Lower leg skin (tissue), 4 donors: ENCODE data around the gene DOP1A. TPM values are rescaled to one million over a fixed set of nuclear protein-coding genes. Genes with fewer than 3 reads are reported as not detected.

Experiments
- DNase-seq, 2 donors: peaks; one replicate each; pipeline ENCODE4 v3.0.0-alpha.2; 2019; ENCODE audit warnings: low spot score in 2 of 2
- H3K4me3 ChIP-seq: fragments of 200-600 bp; sonication (generic); 2 replicates; pipeline ENCODE4 v1.5.1; 2017; ENCODE audit warnings: mild to moderate bottlenecking, low read depth; ENCODE audit not compliant: poor library complexity, severe bottlenecking
- CTCF ChIP-seq, 3 donors: fragments of 450-650 bp; IDR thresholded peaks; one replicate each; pipeline ENCODE4 v1.5.1; 2016; ENCODE audit warnings: antibody characterized with exemption in 3 of 3, mild to moderate bottlenecking in 3 of 3, moderate library complexity in 2 of 3
- POLR2A ChIP-seq, 2 donors: fragments of 450-650 bp; IDR thresholded peaks; one replicate each; pipeline ENCODE4 v1.6.1; 2016 to 2017; ENCODE audit warnings: antibody characterized with exemption in 2 of 2, mild to moderate bottlenecking in 1 of 2, moderate library complexity in 1 of 2
- WGBS, 2 donors: methylation state at CpG; one replicate each; pipeline ENCODE4 v1.1.5; 2018; 5-methylcytosine and 5-hydroxymethylcytosine counted together
- intact Hi-C: fragments of 100-400 bp; cut with DNase I; formaldehyde crosslinking; loops from one replicate; pipeline ENCODE4 v1.15.0; 2023; ENCODE audit warnings: low total_unique reads
- total RNA-seq, 4 donors: library from RNA; depleted of rRNA; stranded (reverse); fragments of >200 nt; gene quantifications; one replicate each; pipeline ENCODE4 v1.1.0, GENCODE V29; 2016

Gene DOP1A
- total RNA-seq, 4 donors from 2014 or later = 32.6 to 75.8 (median 49.3) TPM

DNA sequence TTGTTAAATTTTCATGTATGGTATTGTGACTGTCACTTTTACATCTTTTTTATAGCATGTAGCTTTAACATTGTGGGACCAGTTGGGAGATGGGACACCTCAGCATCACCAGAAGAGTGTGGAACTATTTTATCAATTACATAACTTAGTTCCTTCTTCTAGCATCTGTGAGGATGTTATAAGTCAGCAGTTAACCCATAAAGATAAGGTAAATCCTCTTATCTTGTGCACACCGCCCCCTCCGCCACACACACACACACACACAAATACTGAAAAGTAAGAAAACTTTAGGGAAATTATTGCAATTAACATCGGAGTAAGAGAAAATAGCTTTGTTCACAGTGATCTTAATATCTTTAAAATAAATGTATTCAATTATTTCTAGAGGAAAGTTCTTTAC is 64.7 kb downstream of the DOP1A start:
- TF ChIP-seq POLR2A (IDR thresholded peaks at IDR 0.05) (no peak), CTCF (IDR thresholded peaks at IDR 0.05) (no peak)
- no peak overlapping the region for H3K4me3 ChIP-seq
- intact Hi-C loops = no loop called here
- DNase-seq = no peak
- WGBS, 2 donors = 95 to 98% methylated on average over 3 of the region's 3 CpGs

DNA sequence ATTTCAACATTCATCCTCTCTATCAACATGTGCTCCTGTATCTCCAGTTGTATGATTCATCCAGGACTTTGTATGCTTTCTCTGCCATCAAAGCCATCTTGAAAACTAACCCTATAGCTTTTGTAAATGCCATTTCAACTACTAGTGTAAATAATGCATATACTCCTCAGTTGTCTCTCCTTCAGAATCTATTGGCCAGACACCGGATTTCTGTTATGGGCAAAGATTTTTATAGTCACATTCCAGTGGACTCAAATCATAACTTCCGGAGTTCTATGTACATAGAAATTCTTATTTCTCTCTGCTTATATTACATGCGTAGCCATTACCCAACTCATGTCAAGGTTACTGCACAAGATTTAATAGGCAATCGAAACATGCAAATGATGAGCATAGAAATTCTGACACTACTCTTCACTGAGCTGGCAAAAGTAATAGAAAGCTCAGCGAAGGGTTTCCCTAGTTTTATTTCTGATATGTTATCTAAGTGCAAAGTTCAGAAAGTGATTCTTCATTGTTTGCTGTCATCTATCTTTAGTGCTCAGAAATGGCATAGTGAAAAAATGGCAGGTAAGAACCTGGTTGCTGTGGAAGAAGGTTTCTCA is 70.7 kb downstream of the DOP1A start:
- intact Hi-C loops = no loop called here
- H3K4me3 ChIP-seq = no peak overlapping the region
- WGBS, 2 donors = 94% methylated on average over 5 of the region's 5 CpGs
- no peak for DNase-seq
- no peak for TF ChIP-seq POLR2A (IDR thresholded peaks at IDR 0.05)
- no peak for TF ChIP-seq CTCF (IDR thresholded peaks at IDR 0.05)

- WGBS, 2 donors = 75 to 84% methylated on average over 3 of the region's 3 CpGs
- intact Hi-C loops = no loop called here
- TF ChIP-seq POLR2A (IDR thresholded peaks at IDR 0.05) (no peak), CTCF (IDR thresholded peaks at IDR 0.05) (no peak)
- H3K4me3 ChIP-seq = no peak overlapping the region
- no peak for DNase-seq
Measured at GRCh38 chr6:83138758-83139157, 71.3 kb downstream of the DOP1A start.

- intact Hi-C loops = no loop called here
- no peak for DNase-seq
- TF ChIP-seq POLR2A (IDR thresholded peaks at IDR 0.05) (no peak), CTCF (IDR thresholded peaks at IDR 0.05) (no peak)
- H3K4me3 ChIP-seq = no peak overlapping the region
- 93 to 94% methylated on average over 2 of the region's 2 CpGs for WGBS, 2 donors
Measured at GRCh38 chr6:83151114-83151513, 83.6 kb downstream of the DOP1A start.

DNA sequence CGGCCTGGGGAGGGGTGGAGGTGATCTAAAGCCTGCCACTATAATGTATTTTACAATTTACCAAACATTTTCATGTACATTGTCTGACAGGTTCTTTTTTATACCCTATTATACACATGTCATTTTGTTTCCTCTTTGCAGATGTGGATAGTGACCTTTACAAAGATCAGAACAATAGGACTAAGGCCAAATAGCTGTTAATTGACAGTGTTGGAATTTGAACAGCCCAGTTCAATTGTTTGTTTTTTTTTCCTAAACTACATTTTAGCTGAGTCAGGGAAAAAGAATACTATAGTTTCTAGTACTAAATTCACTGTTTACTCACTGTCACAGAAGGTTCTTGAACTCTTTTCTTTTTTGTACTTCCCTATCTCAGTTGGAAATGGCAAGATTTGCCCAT is 85.4 kb downstream of the DOP1A start:
- WGBS, 2 donors = 86 to 92% methylated on average over 1 of the region's 1 CpG
- intact Hi-C loops = no loop called here
- H3K4me3 ChIP-seq = no peak overlapping the region
- TF ChIP-seq CTCF (IDR thresholded peaks at IDR 0.05) (no peak), POLR2A (IDR thresholded peaks at IDR 0.05) (no peak)
- DNase-seq = no peak

DNA sequence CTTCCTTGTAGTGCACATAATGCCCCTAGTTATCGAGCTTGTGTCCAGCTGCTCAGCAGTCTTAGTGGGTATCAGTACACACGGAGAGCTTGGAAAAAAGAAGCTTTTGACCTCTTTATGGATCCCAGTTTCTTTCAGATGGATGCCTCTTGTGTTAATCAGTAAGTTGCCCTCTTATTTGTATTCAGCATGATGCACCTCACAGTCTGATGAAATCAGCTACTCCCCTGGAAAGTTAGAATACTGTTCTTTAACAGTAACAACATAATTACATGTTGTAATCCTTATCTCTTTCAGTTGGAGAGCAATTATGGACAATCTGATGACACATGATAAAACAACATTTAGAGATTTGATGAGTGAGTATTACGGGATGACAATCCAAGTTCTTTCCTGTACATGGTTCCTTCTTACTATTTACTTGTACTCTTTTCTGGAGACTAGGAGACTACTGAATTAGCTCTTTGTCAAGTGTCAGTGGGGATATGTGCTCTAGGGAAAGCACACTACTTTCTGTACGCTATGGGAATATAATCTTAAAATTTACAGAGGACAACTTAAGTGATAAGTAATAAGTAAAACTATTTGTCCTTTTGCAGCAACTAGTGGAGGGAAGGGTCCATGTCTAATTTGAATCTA is 86.5 kb downstream of the DOP1A start:
- WGBS, 2 donors = 84 to 91% methylated on average over 4 of the region's 4 CpGs
- H3K4me3 ChIP-seq = no peak overlapping the region
- intact Hi-C loops = no loop called here
- DNase-seq = no peak
- no peak for TF ChIP-seq CTCF (IDR thresholded peaks at IDR 0.05)
- no peak for TF ChIP-seq POLR2A (IDR thresholded peaks at IDR 0.05)
